RWPE2 (cell line): ENCODE measurements around the gene SUPT3H.

Experiments used
- ATAC-seq: fragments of 200-7000 bp; cut with Tn5 transposase; 3 replicates; pipeline ENCODE4 v1.9.1; 2021; ENCODE audit warnings: low read depth
- DNase-seq: peaks from one replicate; pipeline ENCODE4 v3.0.0-alpha.2; 2020; ENCODE audit warnings: low spot score
- H3K27ac ChIP-seq: fragments of 450-650 bp; 2 replicates; pipeline ENCODE4 v1.5.1; 2017; ENCODE audit warnings: mild to moderate bottlenecking; ENCODE audit not compliant: poor library complexity, severe bottlenecking
- H3K27me3 ChIP-seq: fragments of 250-450 bp; sonication (Bioruptor Pico); 2 replicates; pipeline ENCODE4 v1.5.1; 2021; ENCODE audit warnings: mild to moderate bottlenecking, moderate library complexity; ENCODE audit not compliant: insufficient read depth, poor library complexity, severe bottlenecking
- H3K36me3 ChIP-seq: fragments of 250-450 bp; sonication (Bioruptor Pico); 2 replicates; pipeline ENCODE4 v1.5.1; 2020; ENCODE audit warnings: low read depth, mild to moderate bottlenecking, moderate library complexity
- H3K4me1 ChIP-seq: fragments of 250-450 bp; sonication (Bioruptor Pico); 2 replicates; pipeline ENCODE4 v1.5.1; 2021; ENCODE audit warnings: mild to moderate bottlenecking, moderate library complexity; ENCODE audit not compliant: insufficient read depth, poor library complexity, severe bottlenecking
- H3K4me3 ChIP-seq: fragments of 250-450 bp; sonication (Bioruptor Pico); 2 replicates; pipeline ENCODE4 v1.5.1; 2021; ENCODE audit warnings: mild to moderate bottlenecking, moderate library complexity; ENCODE audit not compliant: severe bottlenecking
- H3K9me3 ChIP-seq: fragments of 250-450 bp; sonication (Bioruptor Pico); 2 replicates; pipeline ENCODE4 v1.5.1; 2021; ENCODE audit warnings: mild to moderate bottlenecking, moderate library complexity; ENCODE audit not compliant: severe bottlenecking
- CTCF ChIP-seq: fragments of 450-650 bp; IDR thresholded peaks from one replicate; pipeline ENCODE4 v1.5.1; 2017; ENCODE audit warnings: mild to moderate bottlenecking, moderate library complexity; ENCODE audit not compliant: poor library complexity, severe bottlenecking

The SUPT3H gene

GRCh38 chr6:45344900-45345299, 32.8 kb downstream of the SUPT3H start:
- no peaks in the 10 kb centered on the region for H3K27me3 ChIP-seq
- TF ChIP-seq CTCF = no peak
- no peaks in the 10 kb centered on the region for H3K4me1 ChIP-seq
- no peak overlapping the region for H3K4me3 ChIP-seq
- no peaks in the 10 kb centered on the region for H3K9me3 ChIP-seq
- H3K27ac ChIP-seq = no peak overlapping the region
- DNase-seq (no peak), ATAC-seq (no peak)
- no peaks in the 10 kb centered on the region for H3K36me3 ChIP-seq

GRCh38 chr6:45328523-45328922, 49.2 kb downstream of the SUPT3H start:
- ATAC-seq (no peak), DNase-seq (no peak)
- H3K27ac ChIP-seq = no peak overlapping the region
- H3K27me3 ChIP-seq = no peaks in the 10 kb centered on the region
- no peaks in the 10 kb centered on the region for H3K36me3 ChIP-seq
- TF ChIP-seq CTCF = no peak
- no peak overlapping the region for H3K4me3 ChIP-seq
- H3K4me1 ChIP-seq = peaks cover 13% of the 10 kb centered on the region
- H3K9me3 ChIP-seq = no peaks in the 10 kb centered on the region

- H3K27me3 ChIP-seq = no peaks in the 10 kb centered on the region
- H3K4me1 ChIP-seq = peaks cover 13% of the 10 kb centered on the region
- H3K36me3 ChIP-seq = no peaks in the 10 kb centered on the region
- H3K9me3 ChIP-seq = no peaks in the 10 kb centered on the region
- TF ChIP-seq CTCF = no peak
- DNase-seq (no peak), ATAC-seq (peak; percentile 50)
- no peak within 1 kb of the TSS for H3K4me3 ChIP-seq
- H3K27ac ChIP-seq = no peak within 1 kb of the TSS
These were observed 49.7 kb downstream of the SUPT3H start, which contains the start of gene RUNX2 for GRCh38 chr6:45327956-45328522. Gene RUNX2, plus strand, starts transcription at chr6:45328330. Its CDS starts 397 bp downstream, at chr6:45328727.

- Histone ChIP-seq H3K36me3 (no peaks in the 10 kb centered on the region), H3K4me3 (no peak overlapping the region), H3K4me1 (peaks cover 13% of the 10 kb centered on the region), H3K9me3 (no peaks in the 10 kb centered on the region), H3K27me3 (no peaks in the 10 kb centered on the region), H3K27ac (no peak overlapping the region)
- no peak for TF ChIP-seq CTCF
- DNase-seq (no peak), ATAC-seq (no peak)
These were observed 50.9 kb downstream of the SUPT3H start for GRCh38 chr6:45326698-45327417.
